Keratinocyte (primary cell): ENCODE data around the gene TRIM13. TPM values are rescaled to one million over a fixed set of nuclear protein-coding genes. Genes with fewer than 3 reads are reported as not detected.

ENCODE experiments used
- DNase-seq: peaks from one replicate; pipeline ENCODE4 v3.0.0-alpha.2; 2011; ENCODE audit warnings: low read depth, missing footprints, low spot score
- FAIRE-seq: peaks from 2 replicates; lab custom pipeline; 2011; peaks lifted over from hg19 to GRCh38; lab: Jason Lieb, UNC
- H2AFZ ChIP-seq: 2 replicates; pipeline ENCODE4 v1.6.0; 2012; ENCODE audit warnings: low read length, control low read depth, inconsistent platforms; ENCODE audit not compliant: control insufficient read depth
- H3K27ac ChIP-seq: 2 replicates; pipeline ENCODE4 v1.5.1; 2011; ENCODE audit warnings: low read length; ENCODE audit not compliant: control insufficient read depth, insufficient read depth
- H3K27me3 ChIP-seq: 3 replicates; pipeline ENCODE4 v1.6.0; 2011; ENCODE audit warnings: low read length; ENCODE audit not compliant: control insufficient read depth, insufficient read depth; ENCODE audit errors: extremely low read depth
- H3K36me3 ChIP-seq, 2 experiments: 2 replicates in 1 of 2; 3 replicates in 1 of 2; pipeline ENCODE4 v1.5.1; 2011; ENCODE audit warnings: low read length in 2 of 2, mild to moderate bottlenecking in 1 of 2; ENCODE audit not compliant: control insufficient read depth in 2 of 2, insufficient read depth in 2 of 2; ENCODE audit errors: extremely low read depth in 1 of 2
- H3K4me1 ChIP-seq: 3 replicates; pipeline ENCODE4 v1.5.1; 2011; ENCODE audit warnings: low read length; ENCODE audit not compliant: control insufficient read depth, insufficient read depth; ENCODE audit errors: extremely low read depth
- H3K4me2 ChIP-seq: 3 replicates; pipeline ENCODE4 v1.6.0; 2011; ENCODE audit warnings: low read depth, low read length; ENCODE audit not compliant: control insufficient read depth, insufficient read depth; ENCODE audit errors: extremely low read depth
- H3K4me3 ChIP-seq, 3 experiments: fragments of 200-600 bp in 1 of 3; sonication (generic) in 1 of 3; 2 replicates in 2 of 3; 3 replicates in 1 of 3; pipeline ENCODE4 v1.5.1; 2011 to 2016; ENCODE audit warnings: low read length in 3 of 3, mild to moderate bottlenecking in 3 of 3, control low read depth in 2 of 3, inconsistent platforms in 1 of 3, low read depth in 1 of 3, mixed read lengths in 1 of 3, mixed run types in 1 of 3, moderate library complexity in 1 of 3; ENCODE audit not compliant: control insufficient read depth in 2 of 3, insufficient read depth in 2 of 3; ENCODE audit errors: extremely low read depth in 1 of 3
- H3K79me2 ChIP-seq: 2 replicates; pipeline ENCODE4 v1.6.0; 2012; ENCODE audit warnings: low read length; ENCODE audit not compliant: control insufficient read depth, insufficient read depth
- H3K9ac ChIP-seq: 3 replicates; pipeline ENCODE4 v1.6.0; 2011; ENCODE audit warnings: low read length; ENCODE audit not compliant: control insufficient read depth, insufficient read depth; ENCODE audit errors: extremely low read depth
- H3K9me1 ChIP-seq: 3 replicates; pipeline ENCODE4 v1.6.0; 2011; ENCODE audit warnings: low read length; ENCODE audit not compliant: control insufficient read depth, insufficient read depth; ENCODE audit errors: extremely low read depth
- H3K9me3 ChIP-seq: 2 replicates; pipeline ENCODE4 v1.5.1; 2012; ENCODE audit warnings: low read depth, low read length; ENCODE audit not compliant: control insufficient read depth
- H4K20me1 ChIP-seq: 3 replicates; pipeline ENCODE4 v1.6.0; 2011; ENCODE audit warnings: low read length; ENCODE audit not compliant: control insufficient read depth, insufficient read depth; ENCODE audit errors: extremely low read depth
- CTCF ChIP-seq, 3 experiments: IDR thresholded peaks in 1 of 3; conservative IDR thresholded peaks in 1 of 3; optimal IDR thresholded peaks in 1 of 3; 2 replicates in 2 of 3; 3 replicates in 1 of 3; pipeline versions ENCODE3 to v1.5.1; 2011; ENCODE audit warnings: low read length in 3 of 3, mild to moderate bottlenecking in 3 of 3, moderate library complexity in 2 of 3, control low read depth in 1 of 3, inconsistent platforms in 1 of 3; ENCODE audit not compliant: insufficient read depth in 2 of 3; ENCODE audit errors: extremely low read depth in 1 of 3
- EZH2 ChIP-seq: IDR thresholded peaks from one replicate; pipeline ENCODE4 v1.6.1; 2012; ENCODE audit warnings: inconsistent platforms, mild to moderate bottlenecking, low read length, moderate library complexity
- dilution Hi-C: fragments of 300-500 bp; cut with MboI; formaldehyde crosslinking; loops from one replicate; pipeline ENCODE4 v1.7.0; 2020; ENCODE audit warnings: low sequenced_read_pairs; ENCODE audit not compliant: extremely low pct_ligation_motif_present
- polyA plus RNA-seq, 5 experiments: library from polyadenylated mRNA; depleted of rRNA in 3 of 5; stranded (reverse) in 3 of 5; stranded (forward) in 1 of 5; unstranded in 1 of 5; fragments of >200 nt; gene quantifications; 1 replicate in 1 of 5; 2 replicates in 3 of 5; 3 replicates in 1 of 5; pipeline versions ENCODE4 v1.2.1 to v1.2.3, GENCODE V29; 2011 to 2012; ENCODE audit warnings: missing spikeins in 2 of 5, low read depth in 1 of 5, low replicate concordance in 1 of 5

The TRIM13 gene
- polyA plus RNA-seq, 1 donor (not counting 4 experiments of a cell fraction or from before 2014, with no cell fraction given), result 26.5 TPM

DNA sequence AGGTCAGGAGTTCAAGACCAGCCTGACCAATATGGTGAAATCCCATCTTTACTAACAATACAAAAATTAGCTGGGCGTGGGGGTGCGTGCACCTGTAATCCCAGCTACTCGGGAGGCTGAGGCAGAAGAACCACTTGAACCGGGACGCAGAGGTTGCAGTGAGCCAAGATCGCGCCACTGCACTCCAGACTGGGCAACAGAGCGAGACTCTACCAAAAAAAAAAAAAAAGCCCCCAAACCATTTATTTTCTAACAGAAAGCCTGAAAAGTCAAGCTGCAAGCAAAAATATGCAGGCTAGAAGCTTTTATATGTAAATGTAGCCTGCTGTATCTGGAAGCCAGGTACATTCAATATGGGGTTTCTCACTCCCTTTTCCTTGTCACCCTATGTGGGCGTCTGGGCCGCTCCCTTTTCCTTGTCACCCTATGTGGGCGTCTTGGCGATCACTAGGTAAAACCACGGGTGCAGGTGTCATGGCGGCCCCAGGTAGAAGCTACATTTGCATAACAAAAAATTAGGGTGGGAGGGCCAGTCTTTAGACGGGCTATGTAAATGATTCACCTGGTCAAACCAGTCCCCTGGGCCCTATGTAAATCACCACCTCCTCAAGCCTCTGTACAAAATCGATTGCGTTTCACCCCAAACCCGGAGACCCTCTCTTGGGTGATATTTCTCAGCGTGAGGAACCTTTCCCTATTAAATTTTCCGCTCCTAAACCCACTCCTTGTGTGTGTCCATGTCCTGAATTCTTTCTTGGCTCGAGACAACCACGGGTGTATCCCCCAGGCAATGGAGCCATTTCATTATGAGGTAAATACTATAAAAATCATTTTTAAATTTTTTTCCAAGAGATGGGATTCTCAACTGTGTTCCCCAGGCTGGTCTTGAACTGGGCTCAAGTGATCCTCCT, 2.1 kb downstream of the TRIM13 start:
- Histone ChIP-seq H3K36me3 (peaks cover 4 to 10% of the 10 kb centered on the region in 2 experiments), H3K9me1 (no peaks in the 10 kb centered on the region), H4K20me1 (no peaks in the 10 kb centered on the region), H3K27ac (no peak overlapping the region), H3K79me2 (peaks cover 45% of the 10 kb centered on the region), H3K27me3 (no peaks in the 10 kb centered on the region), H2AFZ (no peak overlapping the region), H3K4me2 (peak overlapping the region; percentile 49), H3K9me3 (no peaks in the 10 kb centered on the region), H3K9ac (no peak overlapping the region), H3K4me1 (peaks cover 20% of the 10 kb centered on the region), H3K4me3 (no peak overlapping the region)
- TF ChIP-seq CTCF (optimal IDR thresholded peaks at IDR 0.05 in 1 of 3, IDR thresholded peaks at IDR 0.05 in 1 of 3, conservative IDR thresholded peaks at IDR 0.05 in 1 of 3; ENCODE audit: extremely low read depth in 1 of 3, insufficient read depth in 2 of 3, low read length in 3 of 3), result no peak
- no peak for TF ChIP-seq EZH2
- DNase-seq, result no peak
- FAIRE-seq, result no peak
- dilution Hi-C loops, result no loop called here

- H3K79me2 ChIP-seq, result peaks cover 64% of the 10 kb centered on the region
- DNase-seq (no peak), FAIRE-seq (no peak)
- no peak for TF ChIP-seq CTCF (optimal IDR thresholded peaks at IDR 0.05 in 1 of 3, IDR thresholded peaks at IDR 0.05 in 1 of 3, conservative IDR thresholded peaks at IDR 0.05 in 1 of 3; ENCODE audit: extremely low read depth in 1 of 3, insufficient read depth in 2 of 3, low read length in 3 of 3)
- no peak for TF ChIP-seq EZH2
- no peak overlapping the region for H3K27ac ChIP-seq
- H3K4me2 ChIP-seq, result no peak overlapping the region
- H2AFZ ChIP-seq, result no peak overlapping the region
- H3K9me3 ChIP-seq, result no peaks in the 10 kb centered on the region
- H3K36me3 ChIP-seq, result peaks cover 4 to 10% of the 10 kb centered on the region in 2 experiments
- no peak overlapping the region for H3K4me3 ChIP-seq
- no peaks in the 10 kb centered on the region for H3K9me1 ChIP-seq
- dilution Hi-C loops, result no loop called here
- H3K27me3 ChIP-seq, result no peaks in the 10 kb centered on the region
- H4K20me1 ChIP-seq, result no peaks in the 10 kb centered on the region
- H3K9ac ChIP-seq, result no peak overlapping the region
- H3K4me1 ChIP-seq, result peaks cover 16% of the 10 kb centered on the region
Measured at GRCh38 chr13:50001287-50001686, 4.4 kb downstream of the TRIM13 start.
